Kidney (tissue), 14 donors: ENCODE measurements around the gene CREB3L4. TPM values are rescaled to one million over a fixed set of nuclear protein-coding genes. Genes with fewer than 3 reads are reported as not detected.

Source experiments
- DNase-seq, 5 donors: peaks; one replicate each; pipeline ENCODE4 v3.0.0-alpha.2; 2013 to 2020
- FAIRE-seq: peaks from 2 replicates; lab custom pipeline; 2012; peaks lifted over from hg19 to GRCh38; lab: Jason Lieb, UNC
- H3K27ac ChIP-seq, 2 donors: one replicate each; pipeline ENCODE4 v1.7.0; 2013; ENCODE audit warnings: low read depth in 2 of 2, low read length in 2 of 2, inconsistent platforms in 1 of 2
- H3K27me3 ChIP-seq: one replicate; pipeline ENCODE4 v1.7.1; 2013; ENCODE audit warnings: low read length, inconsistent platforms; ENCODE audit not compliant: control insufficient read depth, insufficient read depth
- H3K36me3 ChIP-seq, 3 donors: one replicate each; pipeline versions ENCODE4 v1.7.0 to v1.7.1; 2013; ENCODE audit warnings: low read length in 3 of 3, control low read depth in 1 of 3, inconsistent platforms in 1 of 3; ENCODE audit not compliant: insufficient read depth in 3 of 3, control insufficient read depth in 2 of 3
- H3K4me1 ChIP-seq, 3 donors: one replicate each; pipeline versions ENCODE4 v1.7.0 to v1.7.1; 2013; ENCODE audit warnings: low read length in 3 of 3, inconsistent platforms in 1 of 3, low read depth in 1 of 3; ENCODE audit not compliant: control insufficient read depth in 2 of 3, insufficient read depth in 2 of 3
- H3K4me3 ChIP-seq, 3 donors: one replicate each; pipeline versions ENCODE4 v1.7.0 to v1.8.1; 2013; ENCODE audit warnings: low read length in 3 of 3, control low read depth in 1 of 3, inconsistent platforms in 1 of 3
- H3K9ac ChIP-seq, 3 donors: one replicate each; pipeline versions ENCODE4 v1.7.0 to v1.7.1; 2013; ENCODE audit warnings: low read length in 3 of 3, control low read depth in 1 of 3, inconsistent platforms in 1 of 3
- H3K9me3 ChIP-seq, 3 donors: one replicate each; pipeline versions ENCODE4 v1.7.0 to v1.7.1; 2013; ENCODE audit warnings: low read length in 3 of 3, control low read depth in 1 of 3, inconsistent platforms in 1 of 3; ENCODE audit not compliant: control insufficient read depth in 2 of 3, insufficient read depth in 1 of 3
- CTCF ChIP-seq: IDR thresholded peaks from 3 replicates; pipeline ENCODE4 v1.5.1; 2012; ENCODE audit warnings: mild to moderate bottlenecking, moderate library complexity, borderline replicate concordance; ENCODE audit not compliant: insufficient read depth; ENCODE audit errors: extremely low read depth
- intact Hi-C: fragments of 100-400 bp; cut with DNase I; formaldehyde crosslinking; loops from one replicate; pipeline ENCODE4 v1.11.1; 2022
- polyA plus RNA-seq: library from polyadenylated mRNA; stranded (reverse); fragments of 350-450 nt; fragmentation: Illumina TruSeq; extraction: RNeasy Lipid Tissue Mini Kit (QIAGEN cat#74804); gene quantifications from one replicate; pipeline ENCODE4 v1.2.3, GENCODE V29; 2014; ENCODE audit warnings: low read depth, low replicate concordance; ENCODE audit not compliant: insufficient read depth
- total RNA-seq: library from RNA; stranded (reverse); fragmentation: NEBNext Ultra II Directional; extraction: Animal tissue kit (Norgen Biotek cat#: 25700); gene quantifications from one replicate; pipeline ENCODE4 v1.2.1, GENCODE V29; 2021
- donor health status: control.
- donor health status: control.
- donor health status: control.
- donor health status: control.
- donor health status: control.
- donor health status: DM: yes; HTN: yes; CAD: no.
- donor health status: Normal renal cell carcinoma (clear cell type).

CREB3L4 gene
- total and polyA plus RNA-seq, 2 donors from 2014 or later = 9.3 to 10.9 TPM

GRCh38 chr1:153973071-153973470, 5.4 kb downstream of the CREB3L4 start:
- Histone ChIP-seq H3K4me1 (peaks cover 0 to 12% (median 7%) of the 10 kb centered on the region in 3 donors), H3K27me3 (no peaks in the 10 kb centered on the region), H3K4me3 (no peak overlapping the region), H3K27ac (no peak overlapping the region), H3K36me3 (peaks cover 2 to 8% (median 4%) of the 10 kb centered on the region in 3 donors), H3K9ac (no peak overlapping the region), H3K9me3 (no peaks in the 10 kb centered on the region)
- no peak for DNase-seq
- intact Hi-C loops = no loop called here
- FAIRE-seq = no peak
- no peak for TF ChIP-seq CTCF

GRCh38 chr1:153973525-153973924, 5.8 kb downstream of the CREB3L4 start:
- intact Hi-C loops = no loop called here
- Histone ChIP-seq H3K27me3 (no peaks in the 10 kb centered on the region), H3K36me3 (peaks cover 2 to 8% (median 4%) of the 10 kb centered on the region in 3 donors), H3K9ac (no peak overlapping the region), H3K4me1 (peaks cover 0 to 10% (median 3%) of the 10 kb centered on the region in 3 donors), H3K27ac (no peak overlapping the region), H3K4me3 (no peak overlapping the region), H3K9me3 (no peaks in the 10 kb centered on the region)
- no peak for FAIRE-seq
- no peak for DNase-seq
- no peak for TF ChIP-seq CTCF

DNA sequence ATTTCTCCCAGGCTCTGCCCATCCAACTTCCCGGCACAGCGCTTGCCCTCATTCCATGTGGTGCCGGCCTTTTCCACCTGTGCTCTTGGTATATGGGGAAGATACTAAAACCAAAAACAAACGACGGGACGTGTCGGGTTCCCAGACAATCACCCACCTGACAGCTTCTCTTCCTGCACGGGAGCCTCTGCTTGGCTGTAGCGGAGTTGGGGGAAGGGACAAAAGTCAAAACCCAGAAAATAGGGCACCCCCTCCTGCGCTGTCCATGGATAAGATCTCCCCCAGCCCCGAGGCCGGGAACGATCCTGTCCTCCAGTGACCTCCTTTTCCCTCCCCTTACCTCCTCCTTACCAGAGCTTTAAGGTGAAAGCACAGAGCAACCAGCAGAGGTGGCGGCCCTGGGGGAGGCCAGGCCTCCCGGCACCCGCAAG, 9.1 kb downstream of the CREB3L4 start:
- peaks cover 0 to 8% (median 0%) of the 10 kb centered on the region in 3 donors for H3K4me1 ChIP-seq
- DNase-seq (peak in 2 of 5 donors; percentile 19 to 33), FAIRE-seq (no peak)
- H3K27me3 ChIP-seq = no peaks in the 10 kb centered on the region
- H3K9me3 ChIP-seq = no peaks in the 10 kb centered on the region
- intact Hi-C loops = no loop called here
- peak overlapping the region; percentile 64 to 92 (median 91) for H3K4me3 ChIP-seq
- H3K9ac ChIP-seq = peak overlapping the region; percentile 92 to 98 (median 95)
- TF ChIP-seq CTCF = no peak
- peak overlapping the region; percentile 83 to 92 for H3K27ac ChIP-seq
- H3K36me3 ChIP-seq = peaks cover 2 to 8% (median 4%) of the 10 kb centered on the region in 3 donors
